ENCODE data around the gene DEPP1.
A peak's percentile ranks its signal among the peaks of the same experiment; 100 is the strongest.

The DEPP1 gene

GRCh38 chr10:44982496-44982895, 3.9 kb upstream of the DEPP1 start:
- TF ChIP-seq CTCF (IDR thresholded peaks at IDR 0.05) (no peak), ZFX (IDR thresholded peaks at IDR 0.05; ENCODE audit: borderline replicate concordance) (no peak)
- no peak overlapping the region for H3K27ac ChIP-seq

- no peak overlapping the region for H3K27ac ChIP-seq
- TF ChIP-seq CTCF (IDR thresholded peaks at IDR 0.05): no peak
- no peak for TF ChIP-seq ZFX (IDR thresholded peaks at IDR 0.05; ENCODE audit: borderline replicate concordance)
Observed at GRCh38 chr10:44982114-44982460, 3.5 kb upstream of the DEPP1 start.

GRCh38 chr10:44981172-44982113, 2.8 kb upstream of the DEPP1 start:
- H3K27ac ChIP-seq: peak overlapping the region; percentile 8; the same call in 1 of the 2 replicates
- TF ChIP-seq CTCF (IDR thresholded peaks at IDR 0.05) (no peak), ZFX (IDR thresholded peaks at IDR 0.05; ENCODE audit: borderline replicate concordance) (no peak)

GRCh38 chr10:44980309-44981171, 1.9 kb upstream of the DEPP1 start:
- peak overlapping the region; percentile 8; the same call in 1 of the 2 replicates for H3K27ac ChIP-seq
- TF ChIP-seq CTCF (IDR thresholded peaks at IDR 0.05) (no peak), ZFX (IDR thresholded peaks at IDR 0.05; ENCODE audit: borderline replicate concordance) (no peak)

GRCh38 chr10:44979281-44980191, 927 bp upstream of the DEPP1 start:
- TF ChIP-seq CTCF (IDR thresholded peaks at IDR 0.05) (no peak), ZFX (IDR thresholded peaks at IDR 0.05; ENCODE audit: borderline replicate concordance) (no peak)
- no peak overlapping the region for H3K27ac ChIP-seq

GRCh38 chr10:44978213-44978569, 418 bp downstream of the DEPP1 start:
- TF ChIP-seq CTCF (IDR thresholded peaks at IDR 0.05) (no peak), ZFX (IDR thresholded peaks at IDR 0.05; ENCODE audit: borderline replicate concordance) (no peak)
- H3K27ac ChIP-seq: no peak overlapping the region

Data from 22Rv1 (cell line).